NCI-H128 (cell line): ENCODE measurements around the gene DNTTIP2.
"Not testable (repeated sequence)": the region's sequence is repeated elsewhere in the genome, so short reads cannot be mapped to it uniquely, and the experiment has no call there.

Experiments used
- DNase-seq: peaks from one replicate; lab custom pipeline; 2025; ENCODE audit not compliant: unreplicated experiment; lab: John Stamatoyannopoulos, UW

The DNTTIP2 gene

GRCh38 chr1:93878889-93879586 is at the start of gene DNTTIP2:
DNTTIP2 (minus strand) TSS chr1:93879206; CDS start chr1:93879148, 58 bp downstream.
- peak; percentile 83 for DNase-seq

GRCh38 chr1:93925206-93925605 is 46.2 kb upstream of the DNTTIP2 start:
- DNase-seq: no peak

- DNase-seq: no peak
Measured at GRCh38 chr1:93919780-93920179, 40.8 kb upstream of the DNTTIP2 start.

GRCh38 chr1:93917302-93917701 is 38.3 kb upstream of the DNTTIP2 start:
- DNase-seq: no peak

- DNase-seq: not testable (repeated sequence)
Measured at GRCh38 chr1:93910880-93911279, 31.9 kb upstream of the DNTTIP2 start.

GRCh38 chr1:93910305-93910704 is 31.3 kb upstream of the DNTTIP2 start:
- DNase-seq: no peak

- peak; percentile 72 for DNase-seq
Measured at GRCh38 chr1:93909146-93910050, 30.4 kb upstream of the DNTTIP2 start, which contains the start of gene GCLM. GCLM (minus strand) TSS chr1:93909430; CDS start chr1:93909163, 267 bp downstream.

GRCh38 chr1:93908394-93909145 is 29.6 kb upstream of the DNTTIP2 start:
- DNase-seq: no peak

GRCh38 chr1:93907718-93908117 is 28.7 kb upstream of the DNTTIP2 start:
- peak; percentile 55 for DNase-seq

- DNase-seq: no peak
Measured at GRCh38 chr1:93906480-93906879, 27.5 kb upstream of the DNTTIP2 start.

GRCh38 chr1:93905734-93906133 is 26.7 kb upstream of the DNTTIP2 start:
- DNase-seq: no peak

GRCh38 chr1:93905051-93905450 is 26.0 kb upstream of the DNTTIP2 start:
- DNase-seq: no peak

- no peak for DNase-seq
Measured at GRCh38 chr1:93904228-93904627, 25.2 kb upstream of the DNTTIP2 start.

GRCh38 chr1:93900723-93901504 is 21.9 kb upstream of the DNTTIP2 start:
- no peak for DNase-seq

GRCh38 chr1:93899543-93900207 is 20.7 kb upstream of the DNTTIP2 start:
- no peak for DNase-seq

- DNase-seq: no peak
Measured at GRCh38 chr1:93888900-93889299, 9.9 kb upstream of the DNTTIP2 start.

- DNase-seq: no peak
Measured at GRCh38 chr1:93882269-93882668, 3.3 kb upstream of the DNTTIP2 start.

GRCh38 chr1:93880731-93881130 is 1.7 kb upstream of the DNTTIP2 start:
- DNase-seq: no peak

GRCh38 chr1:93878501-93878888 is 511 bp downstream of the DNTTIP2 start:
- DNase-seq: no peak

GRCh38 chr1:93877529-93877928 is 1.5 kb downstream of the DNTTIP2 start:
- DNase-seq: no peak
